NCI-H1694 treated with DMSO at 0.1 percent for 48 hours (cell line): Measurements from ENCODE around the gene ARFIP2.
"Not testable (repeated sequence)": the region's sequence is repeated elsewhere in the genome, so short reads cannot be mapped to it uniquely, and the experiment has no call there.

Experiments used
- DNase-seq: peaks from one replicate; lab custom pipeline; 2025; lab: John Stamatoyannopoulos, UW

The ARFIP2 gene, protein sequence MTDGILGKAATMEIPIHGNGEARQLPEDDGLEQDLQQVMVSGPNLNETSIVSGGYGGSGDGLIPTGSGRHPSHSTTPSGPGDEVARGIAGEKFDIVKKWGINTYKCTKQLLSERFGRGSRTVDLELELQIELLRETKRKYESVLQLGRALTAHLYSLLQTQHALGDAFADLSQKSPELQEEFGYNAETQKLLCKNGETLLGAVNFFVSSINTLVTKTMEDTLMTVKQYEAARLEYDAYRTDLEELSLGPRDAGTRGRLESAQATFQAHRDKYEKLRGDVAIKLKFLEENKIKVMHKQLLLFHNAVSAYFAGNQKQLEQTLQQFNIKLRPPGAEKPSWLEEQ

DNA sequence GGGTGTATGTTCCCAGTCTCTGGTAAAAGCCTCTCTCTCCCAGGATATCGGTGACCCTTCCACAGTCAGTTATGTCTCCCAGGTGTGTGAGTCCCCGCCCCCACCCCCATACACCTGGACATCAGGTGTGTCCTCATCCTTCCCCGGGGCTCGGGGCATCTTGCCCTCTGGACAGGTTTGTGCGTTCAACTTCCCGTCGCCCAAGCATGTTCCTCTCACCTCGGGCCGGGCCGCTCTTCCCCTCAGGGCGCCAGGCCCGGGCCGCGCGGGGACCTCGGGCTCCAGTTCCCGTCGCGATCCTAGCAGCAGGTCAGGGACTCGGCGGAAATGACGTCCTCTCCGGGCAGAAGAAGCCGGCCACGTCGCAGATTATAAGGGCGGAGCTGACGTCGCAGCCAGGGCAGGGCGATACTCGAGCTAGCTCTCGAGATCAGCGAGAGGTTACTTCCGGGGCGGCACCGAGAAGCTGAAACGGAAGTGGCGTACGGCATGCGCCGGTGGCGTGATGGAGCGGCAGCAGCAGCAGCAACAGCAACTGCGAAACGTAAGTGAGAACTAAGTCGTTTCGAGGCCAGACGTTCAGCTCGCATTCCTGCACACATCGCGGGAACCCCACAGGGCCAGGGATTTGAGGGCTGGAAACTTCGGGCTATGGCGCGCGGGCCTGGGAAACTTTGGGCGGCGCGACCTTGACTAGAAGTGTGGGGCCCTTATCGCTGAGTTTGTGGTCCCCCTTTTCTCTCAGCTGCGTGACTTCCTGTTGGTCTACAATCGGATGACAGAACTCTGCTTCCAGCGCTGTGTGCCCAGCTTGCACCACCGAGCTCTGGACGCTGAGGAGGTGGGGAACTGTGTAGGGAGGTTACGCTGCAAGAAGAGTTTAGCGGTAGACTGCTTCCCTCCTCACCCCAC lies at the start of gene ARFIP2, which contains the start of gene TIMM10B:
Gene ARFIP2, minus strand, starts transcription at position 320 of the 912 bp plus-strand sequence. CDS start 910 bp downstream, outside the sequence.
Gene TIMM10B, plus strand, starts transcription at position 490 of the 912 bp plus-strand sequence. Its CDS starts 16 bp downstream, at position 506.
- peak; percentile 87 for DNase-seq

DNA sequence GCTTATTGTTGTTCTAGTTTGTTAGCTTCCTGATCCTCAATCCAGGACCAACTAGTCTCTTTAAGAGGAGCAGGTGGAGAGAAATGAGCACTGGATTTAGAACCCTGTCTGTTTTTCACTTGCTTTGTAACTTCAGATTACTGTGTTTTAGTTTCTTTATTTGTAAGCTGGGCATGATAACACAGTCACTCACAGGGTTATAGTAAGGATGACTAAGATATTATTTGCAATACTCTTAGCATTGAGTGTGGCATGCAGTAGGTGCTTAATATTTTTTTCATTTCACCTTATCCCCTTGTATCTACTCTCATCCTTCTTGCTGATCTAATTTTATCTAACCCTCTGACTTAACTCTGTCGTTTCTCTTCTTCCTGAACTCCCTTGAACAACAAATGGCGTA lies 49.7 kb upstream of the ARFIP2 start:
- DNase-seq: no peak

GRCh38 chr11:6529266-6529665 lies 48.1 kb upstream of the ARFIP2 start:
- DNase-seq: no peak

- no peak for DNase-seq
These were observed 45.4 kb upstream of the ARFIP2 start for GRCh38 chr11:6526411-6527135.

- DNase-seq: no peak
These were observed 42.1 kb upstream of the ARFIP2 start for GRCh38 chr11:6523253-6523652.

DNA sequence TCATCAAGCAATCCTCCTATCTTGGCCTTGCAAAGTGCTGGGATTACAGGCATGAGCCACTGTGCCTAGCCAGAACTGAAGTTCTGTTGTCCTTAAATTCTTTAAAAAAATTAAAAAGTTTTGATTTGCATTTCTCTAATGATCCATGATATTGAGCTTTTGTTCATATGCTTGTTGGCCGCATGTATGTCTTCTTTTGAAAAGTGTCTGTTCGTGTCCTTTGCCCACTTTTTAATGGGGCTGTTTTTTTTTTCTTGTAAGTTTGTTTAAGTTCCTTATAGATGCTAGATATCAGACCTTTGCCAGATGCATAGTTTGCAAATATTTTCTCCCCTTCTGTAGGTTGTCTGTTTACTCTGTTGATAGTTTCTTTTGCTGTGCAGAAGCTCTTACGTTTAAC lies 40.8 kb upstream of the ARFIP2 start:
- not testable (repeated sequence) for DNase-seq

- DNase-seq: no peak
These were observed 39.1 kb upstream of the ARFIP2 start for GRCh38 chr11:6520265-6520664.

- DNase-seq: no peak
These were observed 35.7 kb upstream of the ARFIP2 start for GRCh38 chr11:6516865-6517264.

GRCh38 chr11:6505577-6506240 lies 24.6 kb upstream of the ARFIP2 start:
- peak; percentile 33 for DNase-seq

GRCh38 chr11:6504166-6504565 lies 23.0 kb upstream of the ARFIP2 start:
- DNase-seq: no peak

GRCh38 chr11:6502382-6502781 lies 21.3 kb upstream of the ARFIP2 start:
- DNase-seq: no peak

GRCh38 chr11:6498544-6498943 lies 17.4 kb upstream of the ARFIP2 start:
- no peak for DNase-seq

DNA sequence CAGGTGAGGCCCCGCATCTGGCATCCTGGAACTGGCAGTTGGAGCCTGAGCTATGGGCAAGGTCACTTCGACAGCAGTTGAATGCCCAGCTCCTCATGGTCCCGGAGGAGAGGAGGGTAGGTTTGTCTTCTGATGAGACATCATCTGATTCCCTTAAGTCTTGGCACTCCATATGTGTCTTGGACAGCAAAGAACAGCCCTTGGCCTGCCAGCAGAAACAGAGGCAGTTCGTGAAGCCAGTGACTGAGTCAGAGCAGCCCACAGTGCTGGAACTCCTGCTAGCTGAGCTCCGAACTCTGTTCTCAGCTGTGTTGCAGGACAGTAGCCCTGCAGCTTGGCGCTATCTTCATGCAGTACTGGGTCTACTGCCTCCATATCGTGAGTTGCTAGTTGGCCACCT lies 17.0 kb upstream of the ARFIP2 start:
- DNase-seq: no peak

DNA sequence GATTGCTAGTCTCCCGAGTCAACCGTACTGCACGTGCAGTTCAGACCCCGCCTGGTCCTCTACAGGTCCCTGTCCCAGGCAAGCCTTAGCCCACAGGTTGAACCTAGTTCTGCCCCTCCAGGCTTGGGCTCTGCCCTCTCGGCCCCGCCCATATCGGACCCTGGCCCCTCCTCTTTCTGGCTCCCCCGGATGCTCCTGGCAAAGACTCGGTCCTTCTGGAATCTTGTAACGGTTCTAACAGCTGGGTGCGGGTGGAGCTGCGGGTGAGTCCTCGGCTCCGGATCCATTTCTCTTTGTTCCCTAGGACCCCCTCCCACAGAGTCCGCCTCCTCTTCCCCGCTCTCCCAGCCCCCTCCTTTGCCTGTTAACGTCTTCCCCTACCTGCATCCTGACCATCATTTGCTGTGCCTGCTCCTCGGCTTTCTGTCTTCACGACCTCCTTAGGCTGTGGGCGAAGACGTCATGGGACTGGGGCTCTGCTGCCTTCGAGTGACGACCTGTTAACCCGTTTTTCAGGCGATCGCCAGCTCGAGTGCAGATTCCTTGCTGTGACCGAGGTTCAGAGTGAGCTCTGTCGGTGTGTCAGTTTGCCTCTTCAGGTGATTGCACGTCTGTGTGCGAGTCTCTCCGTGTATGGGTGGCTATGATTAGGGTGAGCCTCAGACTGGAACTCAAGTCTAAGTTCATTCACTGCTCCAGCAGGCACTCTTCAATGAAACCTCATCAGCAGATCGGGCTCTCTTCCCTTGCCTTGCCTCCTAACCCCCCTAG lies 16.1 kb upstream of the ARFIP2 start, which contains the start of gene DNHD1:
Gene DNHD1, plus strand, starts transcription at position 212 of the 771 bp plus-strand sequence. CDS start 936 bp downstream, outside the sequence.
- DNase-seq: no peak

GRCh38 chr11:6489306-6489705 lies 8.2 kb upstream of the ARFIP2 start:
- no peak for DNase-seq

- DNase-seq: no peak
These were observed 7.7 kb upstream of the ARFIP2 start for GRCh38 chr11:6488821-6489220.

- no peak for DNase-seq
These were observed 7.2 kb upstream of the ARFIP2 start for GRCh38 chr11:6488342-6488741.

DNA sequence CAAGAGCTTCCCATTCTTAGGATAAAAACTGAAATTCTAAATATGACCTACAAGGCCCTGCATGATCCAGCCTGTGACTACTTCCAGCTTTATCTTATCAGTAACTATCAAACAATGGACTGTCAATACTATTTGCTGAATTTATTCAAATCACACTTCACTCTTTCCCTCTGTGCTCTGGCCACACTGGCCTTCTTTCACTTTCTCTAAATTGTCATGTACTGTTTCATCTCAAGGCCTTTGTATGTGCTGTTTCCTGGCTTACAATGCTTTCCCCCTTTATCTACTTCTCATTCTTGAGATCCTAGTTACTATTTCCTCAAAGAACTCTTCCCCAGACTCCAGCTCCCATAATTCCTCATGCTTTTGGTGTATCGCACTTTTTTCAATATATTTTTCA lies 5.8 kb upstream of the ARFIP2 start:
- DNase-seq: no peak

DNA sequence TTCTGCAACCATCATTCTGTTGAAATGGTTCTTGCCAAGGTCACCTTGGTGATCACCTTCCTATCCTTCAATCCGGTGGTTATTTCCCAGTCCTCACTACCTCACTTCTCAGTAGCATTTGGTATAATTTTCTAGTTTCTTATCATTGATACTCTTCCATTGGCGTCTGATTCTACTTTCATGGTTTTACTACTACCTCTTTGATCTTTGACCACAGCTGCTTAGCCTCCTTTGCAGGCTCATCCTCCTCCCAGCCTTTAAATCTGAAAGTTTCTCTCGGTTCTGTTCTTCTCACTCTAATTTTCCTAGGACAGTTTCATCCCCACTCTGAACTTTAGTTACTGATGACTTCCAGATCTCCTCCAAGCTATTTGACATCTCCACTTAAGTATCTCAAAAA lies 5.1 kb upstream of the ARFIP2 start:
- no peak for DNase-seq

DNA sequence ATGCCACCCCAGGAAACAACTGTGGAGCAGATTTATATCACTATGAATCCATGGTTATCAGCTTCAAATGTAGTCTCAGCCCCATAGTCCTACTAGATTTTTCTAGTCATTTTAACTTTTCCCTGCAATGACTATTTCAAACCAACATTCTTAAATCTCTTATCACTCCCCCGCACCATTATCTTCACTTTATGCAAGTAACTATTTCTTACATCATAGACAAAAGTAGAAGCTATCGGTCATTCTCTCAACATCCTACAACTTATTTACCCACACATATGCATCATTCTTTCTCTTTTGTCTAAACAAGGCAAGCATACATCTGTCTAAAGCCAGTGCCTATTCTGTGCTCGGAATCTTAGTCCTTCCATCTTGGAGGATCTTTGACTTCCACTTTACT lies 4.5 kb upstream of the ARFIP2 start:
- DNase-seq: no peak

DNA sequence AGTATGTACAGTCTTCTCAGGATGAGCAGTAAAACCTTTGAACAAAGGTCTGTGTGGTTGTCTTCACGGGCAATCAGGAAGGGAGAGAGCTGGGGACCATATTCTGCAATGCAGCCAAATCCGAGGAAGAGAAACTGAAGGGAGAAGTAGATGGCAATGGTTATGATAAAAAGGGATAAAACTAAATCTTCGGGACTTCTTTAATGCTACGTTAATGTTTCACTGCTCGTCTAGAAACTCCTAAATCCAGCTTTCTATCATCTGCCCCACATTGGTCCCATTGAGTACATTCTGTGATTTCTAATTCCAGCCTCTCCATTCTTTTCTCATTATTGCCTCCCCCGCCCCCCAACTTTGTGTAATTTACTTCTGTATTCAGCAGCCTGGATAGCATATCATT lies 1.9 kb upstream of the ARFIP2 start:
- DNase-seq: no peak
